T47D (cell line): ENCODE measurements around the gene NHS.

Source experiments
- DNase-seq, 2 experiments: peaks; one replicate each; pipeline versions ENCODE4 v3.0.0 to v3.0.0-alpha.2; 2011 to 2012; ENCODE audit warnings: low read depth in 1 of 2, low spot score in 1 of 2
- JUND ChIP-seq: IDR thresholded peaks from 2 replicates; pipeline ENCODE4 v1.6.1; 2012; ENCODE audit warnings: low read depth
- in situ Hi-C: cut with HindIII; loops from 2 replicates; pipeline ENCODE4 v1.10.0; 2016; ENCODE audit warnings: low sequenced_read_pairs, low pct_unique_long_range_greater_than_20kb

The NHS gene

GRCh38 chrX:17376431-17377077, 1.6 kb downstream of the NHS start:
- in situ Hi-C loops: no loop called here
- no peak for TF ChIP-seq JUND
- DNase-seq: no peak

DNA sequence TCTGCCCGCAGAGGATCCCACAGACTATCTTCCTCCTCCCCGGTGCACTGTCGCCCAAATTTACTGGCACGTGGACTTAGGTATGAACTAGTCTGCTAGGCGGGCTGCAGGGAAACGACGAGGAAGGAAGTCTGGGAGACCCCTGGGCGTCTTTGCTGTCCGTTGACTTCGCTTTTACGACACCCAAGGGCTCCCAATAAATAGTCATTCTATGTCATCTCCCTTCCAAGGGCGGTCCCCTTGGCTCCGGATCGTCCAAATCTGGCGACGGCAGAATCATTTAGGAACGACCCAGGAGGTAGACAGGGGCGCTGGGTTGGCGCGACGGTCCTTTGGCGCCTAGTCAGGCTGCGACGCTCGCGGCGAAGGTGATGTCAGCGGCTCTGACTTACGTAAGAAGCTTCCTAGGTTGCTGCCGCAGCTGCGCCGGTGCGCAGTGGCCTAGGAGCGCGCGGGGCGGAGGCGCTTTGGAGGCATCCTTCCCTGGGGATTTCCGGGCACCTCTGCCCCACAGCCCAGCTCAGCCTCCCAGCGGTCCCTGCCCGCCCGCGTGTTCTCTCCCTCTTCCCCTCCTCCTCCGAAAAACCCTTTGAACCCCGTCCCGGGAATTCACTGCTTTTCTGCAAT, 2.2 kb downstream of the NHS start:
- in situ Hi-C loops: no loop called here
- no peak for TF ChIP-seq JUND
- no peak for DNase-seq

DNA sequence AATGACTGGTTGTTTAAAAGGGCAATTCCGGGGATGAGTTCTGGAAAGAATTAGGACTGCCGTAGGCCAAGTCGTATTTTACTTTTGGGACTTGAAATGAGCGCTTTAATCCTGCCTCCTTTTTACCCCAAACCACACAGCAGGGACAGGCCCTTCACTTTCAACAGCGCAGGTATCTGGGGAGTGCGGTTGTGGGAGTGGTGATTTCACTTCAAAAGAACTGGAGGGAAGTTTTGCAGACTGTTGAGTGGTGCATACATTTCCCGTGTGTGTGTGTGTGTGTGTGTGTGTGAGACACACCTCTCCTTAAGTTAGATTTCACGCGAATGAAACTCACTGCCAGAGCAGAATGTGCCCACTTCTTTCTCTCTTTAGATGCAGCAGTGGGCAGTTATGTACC, 2.8 kb downstream of the NHS start:
- DNase-seq: no peak

DNA sequence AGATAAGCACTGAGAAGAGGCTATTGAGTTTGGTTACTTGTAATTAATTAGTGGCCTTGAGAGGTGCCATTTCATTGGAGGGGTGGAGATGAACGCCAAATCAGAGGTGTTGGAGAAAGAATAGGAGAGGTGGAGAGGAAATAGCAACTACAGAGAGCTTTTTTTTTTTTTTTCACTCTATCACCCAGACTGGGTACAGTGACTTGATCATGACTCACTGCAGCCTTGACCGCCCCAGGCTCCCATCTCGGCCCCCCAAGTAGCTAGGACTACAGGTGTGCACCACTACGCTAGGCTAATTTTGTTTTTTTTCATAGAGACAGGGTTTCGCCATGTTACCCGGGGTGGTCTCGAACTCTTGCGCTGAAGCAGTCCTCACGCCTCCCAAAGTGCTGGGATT, 5.2 kb downstream of the NHS start:
- in situ Hi-C loops: no loop called here
- TF ChIP-seq JUND: no peak

More for the DNA sequence above, 2.8 kb downstream of the NHS start:
- in situ Hi-C loops: no loop called here
- no peak for TF ChIP-seq JUND

GRCh38 chrX:17390419-17390850, 15.4 kb downstream of the NHS start:
- no peak for TF ChIP-seq JUND
- in situ Hi-C loops: no loop called here
- no peak for DNase-seq

More for the DNA sequence above, 5.2 kb downstream of the NHS start:
- no peak for DNase-seq

DNA sequence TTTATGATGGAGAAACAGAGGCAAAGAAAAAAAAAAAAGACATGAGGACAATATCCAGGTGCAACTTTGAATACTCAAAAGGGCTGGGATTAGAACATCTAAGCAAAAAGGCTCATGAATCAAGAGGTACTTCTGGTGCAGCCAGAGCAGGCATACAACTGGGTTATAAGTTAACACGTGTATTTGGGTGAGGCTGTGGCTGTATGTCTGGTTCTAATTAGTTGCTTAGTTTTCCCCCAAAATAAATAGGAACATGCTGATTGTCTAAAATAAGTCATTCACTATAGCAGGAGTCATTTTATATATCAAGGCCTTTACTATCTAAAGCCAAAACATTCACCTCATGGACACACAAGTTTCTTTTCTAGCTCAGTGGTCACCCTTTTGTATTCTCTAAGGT, 20.2 kb downstream of the NHS start:
- no peak for DNase-seq
- no peak for TF ChIP-seq JUND
- in situ Hi-C loops: no loop called here

DNA sequence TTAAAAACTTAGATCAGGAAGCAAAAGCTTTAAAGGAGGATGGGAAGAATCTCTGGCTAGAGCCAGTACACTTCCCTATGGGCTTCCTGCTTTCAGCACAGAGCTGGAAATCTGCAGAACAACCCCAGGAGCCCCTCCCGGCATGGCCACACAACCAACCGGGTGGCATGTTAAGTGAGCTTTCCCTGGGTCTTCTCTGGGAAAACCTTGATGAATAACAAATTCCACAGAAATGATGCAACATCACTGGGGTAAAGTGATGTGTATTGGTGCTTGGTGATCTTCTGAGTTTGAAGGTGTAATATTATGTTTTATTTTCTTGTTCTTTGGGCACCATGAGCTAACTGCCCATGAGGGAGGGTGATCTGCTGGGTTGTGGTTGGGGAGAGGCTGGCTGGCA, 22.1 kb downstream of the NHS start:
- in situ Hi-C loops: no loop called here
- no peak for DNase-seq
- TF ChIP-seq JUND: no peak

GRCh38 chrX:17403189-17403691, 28.2 kb downstream of the NHS start:
- no peak for DNase-seq
- no peak for TF ChIP-seq JUND
- in situ Hi-C loops: no loop called here

DNA sequence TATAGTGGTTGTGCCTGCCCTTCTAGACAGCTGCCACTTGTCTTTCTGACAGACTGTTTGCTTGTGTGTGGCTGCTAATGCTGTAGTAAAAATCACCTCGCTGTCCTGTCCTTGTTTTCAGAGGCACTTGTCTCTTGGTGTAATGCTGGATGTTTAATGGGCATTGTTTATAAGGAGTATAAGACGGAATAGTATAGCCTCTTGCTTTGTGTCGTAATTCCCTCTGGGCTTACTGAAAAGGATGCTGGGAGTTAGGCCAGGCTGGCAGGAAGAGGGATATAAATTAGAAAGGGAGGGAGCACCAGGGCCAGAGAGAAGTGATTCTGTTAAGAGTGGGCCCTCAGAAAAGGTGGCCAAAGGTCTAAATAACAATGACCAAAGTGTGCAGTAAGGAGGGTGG, 29.0 kb downstream of the NHS start:
- no peak for TF ChIP-seq JUND
- no peak for DNase-seq
- in situ Hi-C loops: no loop called here

DNA sequence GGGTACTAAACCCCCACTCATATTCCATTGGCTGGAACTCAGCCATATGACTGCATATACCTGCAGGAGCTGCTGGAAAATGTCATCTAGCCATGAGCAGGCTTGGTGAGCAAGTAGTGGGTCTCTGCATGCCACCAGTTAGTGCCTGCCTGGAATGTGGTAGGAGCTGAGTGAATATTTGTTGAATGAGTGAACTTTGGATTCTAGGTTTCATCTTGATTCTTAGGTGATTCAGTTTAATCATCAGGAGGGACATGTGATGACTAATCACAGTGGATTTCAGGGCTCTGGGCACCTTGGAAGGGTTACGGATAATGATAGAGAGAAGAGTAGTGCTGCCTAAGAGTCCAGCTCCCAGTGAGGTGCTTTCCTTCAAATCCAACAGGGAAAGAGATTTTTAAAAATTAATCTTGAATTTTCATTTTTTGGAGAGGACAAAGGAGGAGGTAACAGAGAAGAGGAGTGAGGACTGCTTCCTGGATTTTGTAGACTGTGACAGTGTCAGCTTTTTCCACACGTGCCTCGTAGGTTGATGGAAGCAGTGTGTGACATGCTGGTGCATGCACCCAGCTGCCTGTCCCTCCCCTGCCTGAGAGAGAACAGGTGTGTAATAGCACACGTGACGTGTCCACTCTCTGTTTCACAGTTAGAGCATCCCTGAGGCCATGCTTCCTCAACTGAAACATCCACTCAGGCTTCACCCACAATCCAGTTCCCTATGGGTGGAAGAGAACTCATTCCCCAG, 30.4 kb downstream of the NHS start:
- in situ Hi-C loops: no loop called here
- no peak for TF ChIP-seq JUND
- no peak for DNase-seq

DNA sequence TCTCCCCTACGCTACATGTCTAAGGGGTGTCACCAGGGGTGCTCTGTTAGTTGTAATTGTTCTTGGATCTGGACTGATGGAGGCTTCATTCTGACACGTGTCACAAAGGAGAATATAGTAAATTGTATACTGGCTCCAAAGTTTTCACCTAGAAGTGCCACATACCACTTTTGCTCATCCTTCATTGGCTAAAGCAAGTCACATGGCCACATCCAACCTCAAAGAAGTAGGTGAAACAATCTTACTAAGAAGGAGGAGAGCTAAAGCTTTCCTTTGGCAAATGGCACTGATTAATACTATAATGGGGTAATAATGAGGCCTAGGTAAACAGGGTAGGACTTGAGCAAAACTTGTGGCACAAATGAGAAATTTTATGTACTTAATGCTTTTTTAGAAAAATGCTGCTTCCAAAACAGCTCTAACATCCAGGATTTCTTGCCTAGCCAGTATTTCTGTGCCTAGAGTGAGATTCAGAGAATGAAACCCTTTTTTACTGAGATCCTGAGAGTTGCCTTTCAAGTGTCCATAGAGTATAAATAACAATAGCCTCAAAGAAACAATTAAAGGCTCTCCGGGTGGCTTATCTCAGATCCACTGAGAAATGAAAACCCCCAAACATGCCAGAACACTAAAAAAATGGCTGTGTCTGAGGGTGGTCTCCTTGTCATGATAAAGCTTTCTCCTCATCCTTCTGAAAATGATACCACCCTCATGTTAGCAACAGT, 34.7 kb downstream of the NHS start:
- in situ Hi-C loops: no loop called here
- no peak for DNase-seq
- no peak for TF ChIP-seq JUND

DNA sequence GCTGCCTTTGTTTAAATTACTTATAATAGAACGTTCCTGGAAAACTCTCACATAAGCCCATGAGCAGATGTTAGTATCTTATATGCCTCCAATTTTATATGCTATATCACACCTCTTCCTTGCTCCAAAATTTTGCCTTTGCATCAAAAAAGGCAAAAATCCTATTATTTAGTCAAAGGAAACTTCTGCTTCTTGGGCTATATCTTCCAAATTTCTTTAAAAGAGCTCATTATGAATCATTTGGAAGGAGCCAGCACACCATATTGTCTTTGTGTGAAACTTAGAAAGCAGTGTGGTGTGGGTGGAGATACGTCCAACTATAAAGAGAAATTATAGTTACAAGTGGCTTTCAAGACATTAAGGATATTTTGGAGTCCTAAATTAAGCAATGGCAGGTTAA, 35.7 kb downstream of the NHS start:
- in situ Hi-C loops: no loop called here
- TF ChIP-seq JUND: no peak

More for the DNA sequence above, 35.7 kb downstream of the NHS start:
- no peak for DNase-seq
